ENCODE data around the gene STAM.
A peak's percentile ranks its signal among the peaks of the same experiment; 100 is the strongest.

STAM gene

GRCh38 chr10:17647326-17647725 lies 3.4 kb downstream of the STAM start:
- no peak for DNase-seq (ENCODE audit: low read depth in 2 of 2)

GRCh38 chr10:17648243-17649035 lies 4.5 kb downstream of the STAM start:
- DNase-seq (ENCODE audit: low read depth in 2 of 2), result peak in 1 of 2 donors; percentile 20

- DNase-seq (ENCODE audit: low read depth in 2 of 2), result no peak
Measured at GRCh38 chr10:17649052-17649451, 5.1 kb downstream of the STAM start.

GRCh38 chr10:17649836-17650235 lies 5.9 kb downstream of the STAM start:
- no peak for DNase-seq (ENCODE audit: low read depth in 2 of 2)

- no peak for DNase-seq (ENCODE audit: low read depth in 2 of 2)
Measured at GRCh38 chr10:17650416-17650815, 6.5 kb downstream of the STAM start.

GRCh38 chr10:17651896-17652295 lies 7.9 kb downstream of the STAM start:
- DNase-seq (ENCODE audit: low read depth in 2 of 2), result no peak

- DNase-seq (ENCODE audit: low read depth in 2 of 2), result no peak
Measured at GRCh38 chr10:17652585-17652984, 8.6 kb downstream of the STAM start.

- no peak for DNase-seq (ENCODE audit: low read depth in 2 of 2)
Measured at GRCh38 chr10:17655009-17655408, 11.1 kb downstream of the STAM start.

- DNase-seq (ENCODE audit: low read depth in 2 of 2), result no peak
Measured at GRCh38 chr10:17655567-17656146, 11.7 kb downstream of the STAM start.

- DNase-seq (ENCODE audit: low read depth in 2 of 2), result no peak
Measured at GRCh38 chr10:17657103-17657500, 13.2 kb downstream of the STAM start.

- no peak for DNase-seq (ENCODE audit: low read depth in 2 of 2)
Measured at GRCh38 chr10:17659365-17659764, 15.4 kb downstream of the STAM start.

GRCh38 chr10:17660921-17661320 lies 17.0 kb downstream of the STAM start:
- no peak for DNase-seq (ENCODE audit: low read depth in 2 of 2)

GRCh38 chr10:17661510-17661909 lies 17.6 kb downstream of the STAM start:
- DNase-seq (ENCODE audit: low read depth in 2 of 2), result no peak

- no peak for DNase-seq (ENCODE audit: low read depth in 2 of 2)
Measured at GRCh38 chr10:17662193-17663138, 18.5 kb downstream of the STAM start.

GRCh38 chr10:17663450-17663849 lies 19.5 kb downstream of the STAM start:
- DNase-seq (ENCODE audit: low read depth in 2 of 2), result no peak

GRCh38 chr10:17665747-17666146 lies 21.8 kb downstream of the STAM start:
- DNase-seq (ENCODE audit: low read depth in 2 of 2), result no peak

GRCh38 chr10:17668435-17669184 lies 24.7 kb downstream of the STAM start:
- no peak for DNase-seq (ENCODE audit: low read depth in 2 of 2)

- DNase-seq (ENCODE audit: low read depth in 2 of 2), result peak in 1 of 2 donors; percentile 33
Measured at GRCh38 chr10:17669185-17669872, 25.4 kb downstream of the STAM start.

- no peak for DNase-seq (ENCODE audit: low read depth in 2 of 2)
Measured at GRCh38 chr10:17671307-17671706, 27.4 kb downstream of the STAM start.

- no peak for DNase-seq (ENCODE audit: low read depth in 2 of 2)
Measured at GRCh38 chr10:17673471-17674061, 29.6 kb downstream of the STAM start.

GRCh38 chr10:17674566-17674965 lies 30.6 kb downstream of the STAM start:
- no peak for DNase-seq (ENCODE audit: low read depth in 2 of 2)

Measured in activated CD4-positive, alpha-beta T cell treated with anti-CD3 and anti-CD28 coated beads for 24 hours (primary cell).